Raji (cell line): ENCODE data around the gene OR56B4.
"Not testable (repeated sequence)": the region's sequence is repeated elsewhere in the genome, so short reads cannot be mapped to it uniquely, and the experiment has no call there.

Experiments
- POLR2A ChIP-seq: IDR thresholded peaks from 2 replicates; pipeline ENCODE4 v1.6.1; 2011; ENCODE audit warnings: low read depth, low read length, control low read depth; ENCODE audit not compliant: insufficient read depth

OR56B4 gene

DNA sequence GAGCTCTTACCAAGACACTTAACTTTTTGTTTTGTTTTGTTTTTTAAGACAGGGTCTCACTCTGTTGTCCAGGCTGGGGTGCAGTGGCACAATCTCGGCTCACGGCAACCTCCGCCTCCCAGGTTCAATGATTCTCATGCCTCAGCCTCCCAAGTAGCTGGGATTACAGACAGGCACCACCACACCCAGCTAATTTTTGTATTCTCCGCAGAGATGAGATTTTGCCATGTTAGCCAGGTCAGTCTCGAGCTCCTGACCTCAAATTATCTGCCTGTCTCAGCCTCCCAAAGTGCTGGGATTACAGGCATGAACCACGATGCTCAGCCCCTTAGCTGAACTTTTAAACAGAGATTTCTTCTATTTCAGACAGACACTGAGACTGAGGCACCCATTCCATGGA lies at the start of gene OR56B4:
Gene OR56B4, plus strand, starts transcription at position 301 of the 400 bp plus-strand sequence. Its CDS starts 95 bp downstream, at position 396.
- not testable (repeated sequence) for TF ChIP-seq POLR2A

GRCh38 chr11:6061475-6061874 lies 46.0 kb upstream of the OR56B4 start:
- no peak for TF ChIP-seq POLR2A

DNA sequence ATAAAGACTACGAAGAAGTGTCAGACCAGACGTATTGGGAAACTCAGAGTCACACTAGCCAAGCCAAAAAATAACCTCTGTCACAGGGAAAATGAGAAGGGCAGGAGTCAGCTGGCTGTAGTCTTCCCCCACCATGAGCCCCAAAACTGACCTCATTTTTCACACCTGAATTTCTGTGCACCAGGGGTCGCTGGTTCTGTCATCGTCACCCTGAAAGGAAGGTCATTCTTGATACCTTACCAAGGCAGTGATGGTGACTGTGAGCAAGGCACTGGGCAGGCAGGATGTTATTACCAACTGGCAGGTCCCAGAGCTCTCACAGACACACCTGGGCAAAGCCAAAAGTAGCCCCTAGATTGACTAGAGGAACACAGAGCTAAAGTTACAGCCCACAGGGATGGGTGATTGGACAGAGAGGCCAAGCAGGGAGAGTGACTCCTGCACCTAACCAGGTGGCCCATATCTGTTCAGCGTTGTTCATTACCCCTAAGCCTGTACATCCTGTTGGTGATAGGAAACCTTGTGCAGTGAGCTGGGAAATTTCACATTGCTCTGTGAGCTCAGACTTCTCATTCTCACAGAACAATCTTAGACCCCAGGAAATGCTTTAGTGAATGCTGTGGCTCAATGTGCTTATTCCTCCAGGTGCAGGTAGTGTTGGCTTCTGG lies 44.7 kb upstream of the OR56B4 start:
- TF ChIP-seq POLR2A = no peak

DNA sequence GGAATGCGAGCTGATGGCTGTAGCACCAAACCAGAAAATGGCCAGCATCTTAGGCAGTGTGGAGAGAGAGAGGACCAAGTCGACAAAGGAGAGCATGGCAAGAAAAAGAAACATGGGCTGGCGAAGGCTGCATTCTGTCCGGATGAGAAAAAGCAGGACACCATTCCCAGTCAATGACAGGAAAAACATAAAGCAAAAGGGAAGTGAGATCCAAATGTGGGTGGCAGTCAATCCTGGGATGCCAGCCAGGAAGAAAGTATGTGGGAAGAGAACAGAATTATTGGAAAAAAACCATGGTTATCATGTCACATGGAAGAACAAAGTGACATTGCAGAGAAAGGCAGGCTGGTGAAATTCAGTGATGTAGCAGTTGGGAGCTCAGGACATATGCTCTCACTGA lies 40.0 kb upstream of the OR56B4 start:
- TF ChIP-seq POLR2A = no peak

- no peak for TF ChIP-seq POLR2A
Observed at GRCh38 chr11:6077723-6078122, 29.8 kb upstream of the OR56B4 start.

GRCh38 chr11:6079463-6079862 lies 28.0 kb upstream of the OR56B4 start:
- no peak for TF ChIP-seq POLR2A

DNA sequence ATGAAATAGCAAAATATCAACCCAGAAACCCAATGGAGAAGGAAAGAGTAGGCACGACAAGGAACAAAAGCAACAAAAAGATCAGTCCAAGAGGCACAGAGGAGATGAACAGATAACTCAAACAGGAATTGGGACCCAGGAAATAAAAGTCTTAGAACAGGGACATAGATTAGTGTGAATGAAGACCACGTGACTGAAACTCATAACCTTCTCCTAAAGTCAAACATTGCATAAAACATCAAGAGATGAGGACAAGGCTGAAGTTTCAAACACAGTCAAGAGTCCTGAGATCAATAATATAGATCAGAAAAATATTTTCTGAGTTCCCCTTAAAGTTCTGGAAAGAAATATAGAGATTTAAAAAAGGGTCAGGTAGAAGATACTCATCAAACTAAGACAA lies 24.4 kb upstream of the OR56B4 start:
- no peak for TF ChIP-seq POLR2A

DNA sequence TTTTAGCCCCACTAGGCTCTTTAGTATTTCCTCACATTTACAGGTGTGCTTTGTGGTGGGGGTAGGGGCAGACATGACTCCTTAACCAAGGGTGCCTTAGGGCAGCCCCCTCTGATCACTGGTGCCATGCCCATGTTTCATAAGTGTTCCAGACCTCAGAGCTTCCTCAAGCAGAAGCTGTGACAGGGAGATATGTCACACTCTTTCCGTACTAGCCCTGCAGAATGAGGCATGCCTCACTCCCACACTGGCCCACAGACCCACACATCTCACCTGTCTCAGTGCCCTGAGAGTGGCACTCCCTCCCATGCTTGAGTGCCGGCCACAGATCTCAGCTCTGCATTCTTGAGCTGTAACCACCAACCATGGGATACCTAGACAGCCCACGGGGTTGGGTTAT lies 22.9 kb upstream of the OR56B4 start:
- TF ChIP-seq POLR2A = no peak

DNA sequence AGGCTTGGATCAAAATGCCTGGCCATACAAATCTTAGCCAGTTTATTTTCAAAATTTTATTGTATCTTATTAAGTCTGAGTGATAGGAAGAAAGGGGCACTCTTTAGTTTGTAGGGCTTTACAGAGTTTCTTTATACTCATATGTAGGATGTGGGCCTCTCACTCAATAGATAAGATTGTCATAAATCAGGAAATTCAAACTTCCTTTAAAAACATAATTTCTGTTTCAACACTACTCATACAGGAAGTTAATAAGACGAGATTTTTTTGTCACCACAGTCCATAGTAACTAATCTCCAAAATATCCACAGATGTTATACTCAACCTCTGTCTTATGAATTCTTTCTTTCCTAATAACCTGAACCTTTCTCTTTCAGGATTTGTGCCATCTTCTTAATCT lies 13.3 kb upstream of the OR56B4 start:
- no peak for TF ChIP-seq POLR2A

DNA sequence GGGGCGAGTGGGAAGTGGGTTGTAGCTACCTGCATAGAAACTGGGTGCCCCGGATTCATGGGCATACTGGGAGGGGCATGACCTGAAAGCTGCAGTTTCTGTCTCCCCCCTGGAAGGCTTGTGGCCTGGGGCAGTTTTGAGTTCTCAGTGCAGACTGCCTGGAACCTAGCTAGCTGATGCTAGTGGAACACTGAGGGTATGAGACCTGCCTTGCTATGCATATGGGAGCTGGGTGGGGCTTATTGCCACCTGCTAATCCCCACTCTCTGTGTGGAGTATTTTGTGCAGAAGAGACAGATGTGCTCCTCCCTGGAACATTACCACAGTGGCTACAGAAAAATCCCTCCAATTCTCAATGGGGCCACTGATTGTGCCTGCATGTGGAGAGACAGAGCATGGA lies 11.7 kb upstream of the OR56B4 start:
- TF ChIP-seq POLR2A = no peak

DNA sequence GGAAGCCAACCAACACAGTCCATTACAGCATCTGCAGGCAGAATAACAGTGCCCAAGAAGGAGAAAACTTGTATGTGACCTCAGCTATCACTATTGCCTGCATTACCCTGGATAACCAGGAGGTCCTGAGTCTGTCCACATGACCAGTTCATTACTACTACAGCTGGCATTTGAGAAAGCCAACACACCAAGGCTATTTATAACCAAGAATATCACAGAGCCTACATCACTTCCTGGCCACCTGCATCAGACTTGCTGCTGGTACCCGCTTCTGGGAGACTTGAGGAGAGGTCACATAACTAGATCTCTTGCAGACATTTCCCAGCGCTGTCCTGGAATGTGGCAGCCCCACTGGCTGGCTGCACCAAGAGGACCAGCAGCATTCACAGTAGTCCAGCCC lies 11.1 kb upstream of the OR56B4 start:
- TF ChIP-seq POLR2A = no peak

DNA sequence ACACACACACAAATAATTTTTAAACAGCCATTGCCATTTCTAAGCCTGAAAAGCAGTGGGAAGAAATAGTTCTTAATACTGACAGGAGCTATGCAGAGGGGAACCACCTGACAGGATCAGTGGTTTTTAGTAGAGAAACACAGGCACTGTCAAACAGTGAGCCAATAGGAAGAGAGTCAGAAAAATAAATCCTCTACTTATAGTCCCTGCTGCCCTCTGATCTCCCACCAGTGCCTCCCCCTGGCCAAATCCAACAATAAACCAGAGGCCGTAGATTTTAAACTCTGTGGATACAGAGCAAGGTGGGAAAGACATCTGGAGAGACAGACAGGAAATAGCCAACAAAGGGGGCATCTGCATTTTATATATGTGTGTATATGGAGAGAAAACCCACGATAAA lies 7.9 kb upstream of the OR56B4 start:
- no peak for TF ChIP-seq POLR2A

DNA sequence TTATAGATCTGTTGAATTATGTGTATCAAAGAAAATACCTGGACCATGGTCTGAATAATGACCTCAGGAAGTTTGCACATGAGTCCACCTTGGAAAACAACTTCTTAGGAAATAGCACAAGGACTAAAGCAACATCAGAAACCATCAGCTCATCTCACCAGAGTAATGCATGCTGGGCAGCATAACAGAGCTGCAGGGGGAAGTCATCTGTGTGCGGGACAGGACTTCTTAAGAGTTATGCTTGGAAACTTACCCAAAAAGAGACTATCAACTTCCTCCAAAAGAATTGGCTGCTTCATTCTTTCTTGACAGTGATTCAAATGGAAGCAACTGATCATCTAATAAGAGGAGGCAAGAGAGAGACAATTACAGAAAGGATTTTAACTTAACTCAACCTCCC lies 2.5 kb downstream of the OR56B4 start:
- TF ChIP-seq POLR2A = no peak

DNA sequence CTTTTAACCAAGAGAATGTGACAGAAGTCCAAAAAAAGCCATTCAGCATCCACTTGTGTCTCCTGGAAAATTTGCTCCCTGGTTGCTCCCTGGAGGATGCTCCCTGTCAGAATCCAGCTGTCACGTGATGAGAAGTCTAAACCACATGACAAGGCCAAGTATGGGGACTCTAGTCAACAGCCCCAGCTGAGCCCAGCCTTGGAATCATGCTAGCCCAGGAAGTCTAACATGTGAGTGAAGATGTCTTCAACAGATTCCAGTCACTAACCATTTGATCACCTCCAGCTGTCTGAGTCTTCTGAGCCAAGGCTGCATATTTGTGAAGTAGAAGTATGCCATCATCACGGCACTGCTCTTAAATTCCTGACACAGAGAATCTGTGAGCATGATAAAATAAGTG lies 4.2 kb downstream of the OR56B4 start:
- TF ChIP-seq POLR2A = no peak

- no peak for TF ChIP-seq POLR2A
Observed at GRCh38 chr11:6116638-6117037, 9.2 kb downstream of the OR56B4 start.

GRCh38 chr11:6124245-6124644 lies 16.8 kb downstream of the OR56B4 start:
- TF ChIP-seq POLR2A = no peak

DNA sequence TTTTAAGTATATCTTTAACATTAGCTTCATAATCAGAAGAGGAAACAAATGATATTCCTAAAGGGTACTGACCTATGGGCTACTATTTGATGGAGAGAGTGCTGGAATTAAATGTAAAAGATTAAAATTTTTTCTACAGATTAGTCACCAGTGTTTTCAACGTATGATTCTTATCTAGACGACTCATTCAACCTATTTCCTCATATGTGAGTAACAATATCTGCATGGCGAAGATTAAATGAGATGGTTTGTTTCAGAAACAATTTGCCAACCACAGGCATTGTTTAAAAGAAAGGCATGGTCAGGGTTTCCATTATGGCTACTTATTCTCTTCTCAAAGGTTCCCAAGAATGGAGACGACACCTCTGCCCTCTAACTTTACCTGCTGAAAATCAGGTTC lies 20.4 kb downstream of the OR56B4 start:
- TF ChIP-seq POLR2A = no peak

GRCh38 chr11:6129011-6129410 lies 21.5 kb downstream of the OR56B4 start:
- TF ChIP-seq POLR2A = no peak

GRCh38 chr11:6129635-6130034 lies 22.2 kb downstream of the OR56B4 start:
- TF ChIP-seq POLR2A = no peak
